ENCODE results near the gene PHF20. TPM values are rescaled to one million over a fixed set of nuclear protein-coding genes. Genes with fewer than 3 reads are reported as not detected.

PHF20 gene
- 29.1 and 29.3 TPM in 2 replicates for total RNA-seq

DNA sequence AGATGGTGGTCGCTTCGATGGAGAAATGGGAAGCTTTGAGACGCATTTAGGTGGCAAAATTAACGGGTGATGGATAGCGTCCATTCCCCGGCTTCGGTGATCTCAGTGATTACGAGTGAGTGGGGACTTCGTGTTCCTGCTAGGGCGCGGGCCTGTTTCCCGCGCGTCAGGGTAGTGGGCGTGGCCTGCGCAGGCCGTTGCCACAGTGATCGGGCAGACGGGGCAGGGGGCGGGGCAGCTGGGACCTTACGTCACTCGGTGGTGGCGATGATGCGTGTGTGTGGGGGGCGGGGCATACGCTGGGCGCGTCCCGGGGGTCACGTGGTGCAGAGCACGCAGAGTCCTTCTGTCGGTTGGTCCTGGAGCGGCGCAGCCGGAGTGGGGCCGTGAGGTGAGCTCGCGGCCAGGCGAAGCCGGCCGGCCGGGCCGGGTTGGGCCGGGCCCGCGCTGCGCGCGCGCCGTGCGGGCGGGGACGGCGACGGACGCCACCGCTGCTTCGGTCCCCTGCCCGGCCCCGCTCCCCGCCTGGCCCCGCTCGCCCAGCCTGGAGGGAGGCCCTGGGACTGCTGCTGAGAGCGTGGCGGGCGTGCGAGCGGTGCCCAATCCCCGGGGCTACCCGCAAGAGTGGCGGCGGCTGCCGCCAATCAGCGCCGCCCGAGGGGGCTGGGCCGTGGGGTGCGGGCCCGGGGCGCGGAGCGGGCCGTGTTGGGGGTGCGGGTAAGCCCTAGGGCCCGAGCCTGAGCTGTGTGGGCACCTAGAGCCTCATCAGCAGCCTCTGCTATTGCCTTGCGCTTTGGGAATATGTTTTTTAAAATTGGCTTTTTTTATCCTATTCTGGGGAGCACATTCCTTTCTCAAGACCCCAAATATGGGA, at the start of gene PHF20:
Gene PHF20 (plus strand): TSS at position 327 of the 874 bp plus-strand sequence. CDS start 29,508 bp downstream, outside the sequence.

DNA sequence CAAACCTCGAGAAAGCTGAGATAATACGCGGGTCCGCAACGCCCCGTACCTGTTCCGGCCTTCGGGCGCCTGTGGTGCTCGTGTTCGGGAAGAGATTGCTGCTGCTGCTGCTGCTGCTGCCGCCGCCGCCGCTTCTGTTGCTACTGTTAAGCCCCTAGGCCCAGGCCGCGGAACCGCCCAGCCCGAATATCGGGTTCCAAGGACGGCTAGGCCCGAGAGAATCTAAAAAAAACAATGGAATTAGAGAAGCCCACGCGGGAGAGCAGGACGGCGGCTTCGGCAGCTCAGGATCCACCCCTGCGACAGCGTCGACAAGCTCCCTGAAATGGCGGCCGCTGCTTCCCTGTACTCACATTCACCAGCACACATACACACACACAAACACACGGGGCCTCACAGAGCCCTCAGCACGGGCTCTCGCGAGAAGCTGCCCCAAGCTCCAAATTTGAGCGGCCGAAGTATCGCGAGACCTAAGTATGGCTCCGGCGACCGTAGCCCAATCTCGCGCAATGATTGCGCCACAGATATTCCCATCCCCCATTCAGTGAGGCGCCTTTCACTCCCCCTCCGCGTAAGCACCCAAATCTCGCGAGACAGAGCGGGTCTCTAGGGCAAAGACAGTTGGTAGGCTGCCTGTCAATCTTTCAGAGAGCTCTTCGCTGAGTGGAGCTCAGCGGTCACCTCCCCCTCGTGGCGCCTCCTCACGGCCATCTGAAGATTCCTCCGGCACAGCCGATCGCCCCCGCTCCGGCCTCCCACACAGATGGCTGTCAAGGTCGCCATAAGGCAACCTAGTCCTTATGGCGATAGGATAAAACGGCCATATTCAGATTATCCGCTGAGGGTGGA, 29.7 kb upstream of the PHF20 start, which contains the start of gene RBM39:
Gene RBM39 (minus strand): TSS at position 369 of the 849 bp plus-strand sequence. CDS start 1,386 bp downstream, outside the sequence.

DNA sequence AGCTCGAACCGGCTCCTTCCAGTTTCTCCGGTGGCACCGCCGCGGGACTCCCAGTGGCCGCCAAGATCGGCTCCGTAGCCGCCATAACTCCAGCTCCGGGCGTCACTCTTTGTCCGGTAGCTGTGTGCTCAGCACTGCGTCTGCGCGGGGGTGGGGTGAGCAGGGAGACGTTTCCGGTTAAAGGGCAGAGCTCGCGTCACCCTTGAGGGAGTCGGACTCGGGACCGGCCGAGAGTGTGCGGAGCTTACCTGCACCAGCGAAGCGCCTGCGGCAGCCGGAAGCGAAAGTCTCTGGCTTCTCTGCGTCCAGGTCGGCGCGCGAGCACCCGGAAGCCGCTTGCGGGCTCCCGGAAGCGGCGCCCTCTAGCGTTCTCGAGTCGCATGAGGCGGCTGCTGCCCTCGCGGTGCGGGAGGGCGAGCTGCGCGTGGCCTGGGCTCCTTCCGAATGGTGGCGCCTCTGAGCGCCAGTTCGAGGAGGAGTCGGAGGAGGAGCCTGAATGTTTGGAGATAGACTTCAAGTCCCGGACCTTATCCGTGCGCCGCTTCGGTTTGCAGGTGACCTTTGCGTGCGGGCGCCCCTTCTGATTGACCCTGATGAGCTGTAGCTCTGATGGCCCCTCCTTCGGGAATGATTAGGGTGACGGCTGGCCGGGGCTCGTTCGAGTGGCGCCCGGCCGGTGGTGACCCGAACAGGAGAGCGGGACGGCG, 182.5 kb downstream of the PHF20 start, which contains the start of gene SCAND1:
Gene SCAND1 (minus strand): TSS at position 303 of the 707 bp plus-strand sequence. CDS start 218 bp downstream, at position 85.

DNA sequence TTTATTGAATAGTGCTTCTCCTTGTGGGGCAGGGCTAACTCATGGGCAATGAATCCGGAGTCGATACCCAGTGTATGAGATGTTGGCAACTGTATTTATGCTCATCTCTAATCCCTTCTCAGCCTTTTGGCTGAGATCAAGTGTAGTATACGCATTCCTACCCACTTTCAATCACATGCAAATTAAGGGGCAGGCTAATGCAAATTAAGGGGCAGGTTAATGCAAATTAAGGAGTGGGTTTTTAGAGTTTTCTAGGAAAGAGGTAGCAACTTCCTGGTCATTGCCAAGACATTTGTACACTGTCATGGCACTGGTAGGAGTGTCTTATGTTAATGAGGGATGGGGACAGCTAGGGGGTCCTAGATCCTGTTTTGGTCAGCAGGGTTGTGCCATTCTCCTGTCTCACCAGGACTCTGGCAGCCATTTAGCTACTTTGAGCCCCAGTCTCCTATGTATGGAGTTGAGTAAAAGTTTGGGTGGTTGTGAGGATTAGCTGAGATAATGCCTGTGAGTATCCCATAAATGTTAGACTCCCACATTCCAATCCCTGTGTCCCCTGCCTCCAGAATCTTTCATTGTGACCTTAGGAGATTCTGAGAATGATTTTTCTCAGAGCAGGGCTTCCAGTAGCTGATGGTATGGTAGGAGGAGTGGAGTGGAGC, 196.3 kb downstream of the PHF20 start, which contains the start of gene CNBD2:
Gene CNBD2 (plus strand): TSS at position 612 of the 662 bp plus-strand sequence. CDS start 173 bp downstream, outside the sequence.

Small RNAs within 50 kb of the gene (small RNA-seq; reads per million reads assigned to genes)
- gene COX7BP2: not detected
- gene HIGD1AP16: not detected
- not detected for gene RF00019
- not detected for gene RF00026
- not detected for gene RNU4-40P
- gene RNU6-937P: not detected

Other genes with a start within 250 kb of the PHF20 start
- gene C20orf173, start 242.4 kb upstream of the PHF20 start, total RNA-seq: not detected in 2 replicates
- gene ERGIC3, start 229.9 kb upstream of the PHF20 start, total RNA-seq: 382 and 490 TPM in 2 replicates
- gene SPAG4, start 156.2 kb upstream of the PHF20 start, total RNA-seq: 2.7 and 12.2 TPM in 2 replicates
- 203 and 293 TPM in 2 replicates for gene CPNE1, start 107.1 kb upstream of the PHF20 start, total RNA-seq
- 52.2 and 67.7 TPM in 2 replicates for gene RBM12, start 107.1 kb upstream of the PHF20 start, total RNA-seq
- gene NFS1, start 72.7 kb upstream of the PHF20 start, total RNA-seq: 25.5 and 31.7 TPM in 2 replicates
- 148 and 264 TPM in 2 replicates for gene ROMO1, start 72.6 kb upstream of the PHF20 start, total RNA-seq
- 240 and 475 TPM in 2 replicates for gene RBM39, start 29.8 kb upstream of the PHF20 start, total RNA-seq
- 66.3 and 72.2 TPM in 2 replicates for gene SCAND1, start 182.5 kb downstream of the PHF20 start, total RNA-seq
- 3.5 and 4.3 TPM in 2 replicates for gene CNBD2, start 196.6 kb downstream of the PHF20 start, total RNA-seq

Data from placental epithelial cell (primary cell).